Body of pancreas (tissue), 4 donors: ENCODE results near the gene WDFY3. TPM values are rescaled to one million over a fixed set of nuclear protein-coding genes. Genes with fewer than 3 reads are reported as not detected.

ENCODE experiments used
- ATAC-seq: fragments of 150-250 bp; one replicate; pipeline ENCODE4 v1.9.1; 2016
- DNase-seq, 4 donors: peaks; one replicate each; pipeline ENCODE4 v3.0.0-alpha.2; 2019
- H3K27ac ChIP-seq, 4 donors: fragments of 200-600 bp; sonication (generic); 1 replicate in 3 of 4; 2 replicates in 1 of 4; pipeline versions ENCODE4 v1.5.1 to v1.6.1; 2016 to 2019; ENCODE audit warnings: mild to moderate bottlenecking in 1 of 4, mixed read lengths in 1 of 4, moderate library complexity in 1 of 4
- H3K27me3 ChIP-seq, 2 donors: fragments of 200-600 bp; sonication (generic); one replicate each; pipeline ENCODE4 v1.6.0; 2016; ENCODE audit warnings: mild to moderate bottlenecking in 1 of 2
- H3K36me3 ChIP-seq, 2 donors: fragments of 200-600 bp; sonication (generic); replicated peaks in 1 of 2; 2 replicates each; pipeline ENCODE4 v1.5.1; 2016; ENCODE audit warnings: low read depth in 2 of 2; ENCODE audit not compliant: insufficient read depth in 1 of 2
- H3K4me1 ChIP-seq: fragments of 200-600 bp; sonication (generic); one replicate; pipeline ENCODE4 v1.6.0; 2016
- H3K4me3 ChIP-seq, 2 donors: fragments of 200-600 bp; sonication (generic); 1 replicate in 1 of 2; 2 replicates in 1 of 2; pipeline ENCODE4 v1.5.1; 2016 to 2019
- H3K9me3 ChIP-seq, 3 donors: fragments of 200-600 bp; sonication (generic); 1 replicate in 2 of 3; 2 replicates in 1 of 3; pipeline ENCODE4 v1.5.1; 2016
- POLR2A ChIP-seq, 3 donors: fragments of 450-650 bp; IDR thresholded peaks; one replicate each; pipeline ENCODE4 v1.6.1; 2016; ENCODE audit warnings: antibody characterized with exemption in 3 of 3, mild to moderate bottlenecking in 2 of 3
- WGBS, 2 donors: methylation state at CpG; one replicate each; pipeline ENCODE4 v1.1.5; 2017; 5-methylcytosine and 5-hydroxymethylcytosine counted together
- intact Hi-C: fragments of 100-400 bp; cut with DNase I; formaldehyde crosslinking; loops from one replicate; pipeline ENCODE4 v1.15.1; 2023
- total RNA-seq, 2 donors: library from RNA; depleted of rRNA; stranded (reverse); fragments of >200 nt; gene quantifications; one replicate each; pipeline ENCODE4 v1.1.0, GENCODE V29; 2016
- TF ChIP-seq, protein P1 (sequence below), 7 experiments: fragments of 450-650 bp in 4 of 7; fragments of 200-600 bp in 3 of 7; sonication (generic) in 3 of 7; IDR thresholded peaks; one replicate each; pipeline ENCODE4 v1.5.1; 2016 to 2019; ENCODE audit warnings: antibody characterized with exemption in 7 of 7

The WDFY3 gene
- total RNA-seq, 2 donors from 2014 or later, result 36.1 to 55.0 TPM

GRCh38 chr4:84691170-84691691, 275.3 kb downstream of the WDFY3 start:
- ATAC-seq, result peak; percentile 27
- Histone ChIP-seq H3K27ac (no peak overlapping the region), H3K4me1 (no peaks in the 10 kb centered on the region), H3K36me3 (peaks cover 12 to 27% of the 10 kb centered on the region in 2 donors), H3K4me3 (no peak overlapping the region), H3K9me3 (no peaks in the 10 kb centered on the region), H3K27me3 (no peaks in the 10 kb centered on the region)
- DNase-seq, result peak in 1 of 4 donors; percentile 16
- intact Hi-C loops, result no loop called here
- TF ChIP-seq, protein P1, sequence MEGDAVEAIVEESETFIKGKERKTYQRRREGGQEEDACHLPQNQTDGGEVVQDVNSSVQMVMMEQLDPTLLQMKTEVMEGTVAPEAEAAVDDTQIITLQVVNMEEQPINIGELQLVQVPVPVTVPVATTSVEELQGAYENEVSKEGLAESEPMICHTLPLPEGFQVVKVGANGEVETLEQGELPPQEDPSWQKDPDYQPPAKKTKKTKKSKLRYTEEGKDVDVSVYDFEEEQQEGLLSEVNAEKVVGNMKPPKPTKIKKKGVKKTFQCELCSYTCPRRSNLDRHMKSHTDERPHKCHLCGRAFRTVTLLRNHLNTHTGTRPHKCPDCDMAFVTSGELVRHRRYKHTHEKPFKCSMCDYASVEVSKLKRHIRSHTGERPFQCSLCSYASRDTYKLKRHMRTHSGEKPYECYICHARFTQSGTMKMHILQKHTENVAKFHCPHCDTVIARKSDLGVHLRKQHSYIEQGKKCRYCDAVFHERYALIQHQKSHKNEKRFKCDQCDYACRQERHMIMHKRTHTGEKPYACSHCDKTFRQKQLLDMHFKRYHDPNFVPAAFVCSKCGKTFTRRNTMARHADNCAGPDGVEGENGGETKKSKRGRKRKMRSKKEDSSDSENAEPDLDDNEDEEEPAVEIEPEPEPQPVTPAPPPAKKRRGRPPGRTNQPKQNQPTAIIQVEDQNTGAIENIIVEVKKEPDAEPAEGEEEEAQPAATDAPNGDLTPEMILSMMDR (IDR thresholded peaks at IDR 0.05), result no peak
- no peak for TF ChIP-seq POLR2A (IDR thresholded peaks at IDR 0.05)
- 67 to 85% methylated on average over 1 of the region's 1 CpG for WGBS, 2 donors

DNA sequence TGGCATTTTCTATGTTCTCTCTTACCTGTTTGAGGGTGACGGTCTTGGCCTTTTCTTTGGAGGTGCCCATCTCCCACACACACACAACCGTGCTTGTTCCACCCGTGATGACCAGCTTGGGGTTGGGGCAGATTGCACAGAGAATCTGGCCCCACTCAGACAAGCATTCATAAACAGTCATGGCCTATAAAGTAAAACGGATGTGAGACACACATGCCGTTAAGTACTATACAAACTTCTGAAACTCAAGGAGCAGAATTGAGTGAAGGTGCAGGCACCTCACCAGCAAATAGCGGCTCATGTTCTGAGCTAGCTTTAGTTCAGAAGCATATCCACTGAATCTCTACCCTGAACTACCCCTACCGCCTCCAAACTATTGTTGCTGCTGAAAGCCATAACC, 276.0 kb downstream of the WDFY3 start:
- Histone ChIP-seq H3K4me3 (no peak overlapping the region), H3K4me1 (no peaks in the 10 kb centered on the region), H3K27ac (no peak overlapping the region), H3K27me3 (no peaks in the 10 kb centered on the region), H3K36me3 (peaks cover 6 to 23% of the 10 kb centered on the region in 2 donors), H3K9me3 (no peaks in the 10 kb centered on the region)
- 91 to 93% methylated on average over 7 of the region's 7 CpGs for WGBS, 2 donors
- DNase-seq (no peak), ATAC-seq (no peak)
- TF ChIP-seq POLR2A (IDR thresholded peaks at IDR 0.05), result no peak
- TF ChIP-seq, protein P1 (IDR thresholded peaks at IDR 0.05), result no peak
- intact Hi-C loops, result no loop called here

- intact Hi-C loops, result no loop called here
- Histone ChIP-seq H3K27me3 (no peaks in the 10 kb centered on the region), H3K9me3 (no peaks in the 10 kb centered on the region), H3K27ac (no peak overlapping the region), H3K36me3 (peaks cover 5 to 17% of the 10 kb centered on the region in 2 donors), H3K4me1 (no peaks in the 10 kb centered on the region), H3K4me3 (no peak overlapping the region)
- no peak for TF ChIP-seq POLR2A (IDR thresholded peaks at IDR 0.05)
- TF ChIP-seq, protein P1 (IDR thresholded peaks at IDR 0.05), result no peak
- DNase-seq, result no peak
- no peak for ATAC-seq
Observed at GRCh38 chr4:84689197-84689596, 277.3 kb downstream of the WDFY3 start.

GRCh38 chr4:84688605-84689004, 277.9 kb downstream of the WDFY3 start:
- Histone ChIP-seq H3K9me3 (no peaks in the 10 kb centered on the region), H3K4me3 (no peak overlapping the region), H3K27ac (no peak overlapping the region), H3K4me1 (no peaks in the 10 kb centered on the region), H3K27me3 (no peaks in the 10 kb centered on the region), H3K36me3 (peaks cover 5 to 17% of the 10 kb centered on the region in 2 donors)
- no peak for TF ChIP-seq POLR2A (IDR thresholded peaks at IDR 0.05)
- TF ChIP-seq, protein P1 (IDR thresholded peaks at IDR 0.05), result no peak
- intact Hi-C loops, result no loop called here
- DNase-seq, result no peak
- no peak for ATAC-seq
- WGBS, 2 donors, result 89 to 96% methylated on average over 5 of the region's 5 CpGs

- H3K9me3 ChIP-seq, result no peaks in the 10 kb centered on the region
- ATAC-seq (no peak), DNase-seq (no peak)
- no peaks in the 10 kb centered on the region for H3K4me1 ChIP-seq
- 88 to 92% methylated on average over 1 of the region's 1 CpG for WGBS, 2 donors
- no peaks in the 10 kb centered on the region for H3K27me3 ChIP-seq
- H3K36me3 ChIP-seq, result peaks cover 0 to 12% of the 10 kb centered on the region in 2 donors
- H3K4me3 ChIP-seq, result no peak overlapping the region
- H3K27ac ChIP-seq, result no peak overlapping the region
- TF ChIP-seq POLR2A (IDR thresholded peaks at IDR 0.05), result no peak
- TF ChIP-seq, protein P1 (IDR thresholded peaks at IDR 0.05), result no peak
- intact Hi-C loops, result no loop called here
Observed at GRCh38 chr4:84685105-84685504, 281.4 kb downstream of the WDFY3 start.
